GM21786 (cell line): ENCODE measurements around the gene BEND7.
"Not testable (repeated sequence)": the region's sequence is repeated elsewhere in the genome, so short reads cannot be mapped to it uniquely, and the experiment has no call there.

Experiments used
- ATAC-seq: cut with Tn5 transposase; IDR thresholded peaks from one replicate; pipeline ENCODE4 v1.9.1; 2021; ENCODE audit not compliant: unreplicated experiment

The BEND7 gene

GRCh38 chr10:13528875-13529713, at the start of gene BEND7:
Gene BEND7, minus strand, starts transcription at chr10:13529014. Its CDS starts 481 bp downstream, at chr10:13528533.
- ATAC-seq, result no peak

DNA sequence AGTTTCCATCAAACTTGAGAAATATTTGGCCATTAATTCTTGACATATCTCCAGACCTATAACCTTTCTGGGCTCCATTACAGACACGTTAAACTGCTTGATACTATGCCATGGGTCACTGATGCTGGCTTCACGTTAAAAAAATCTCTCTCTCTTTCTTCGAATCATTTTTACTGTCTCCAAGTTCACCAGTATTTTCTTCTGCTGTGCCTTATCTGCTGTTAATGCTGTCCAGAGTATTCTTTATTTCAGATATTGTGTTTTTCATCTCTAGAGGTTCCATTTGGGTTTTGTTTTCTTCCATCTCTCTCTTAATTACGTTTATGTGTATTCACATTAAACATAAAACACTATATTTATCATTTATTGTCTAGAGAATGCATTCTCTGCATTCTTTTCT, 45.1 kb upstream of the BEND7 start:
- no peak for ATAC-seq

- ATAC-seq, result no peak
These were observed 42.7 kb upstream of the BEND7 start for GRCh38 chr10:13571541-13571940.

GRCh38 chr10:13567030-13567429, 38.2 kb upstream of the BEND7 start:
- ATAC-seq, result no peak

- no peak for ATAC-seq
These were observed 35.8 kb upstream of the BEND7 start for GRCh38 chr10:13564576-13564975.

GRCh38 chr10:13563481-13564445, 34.9 kb upstream of the BEND7 start:
- ATAC-seq, result no peak

GRCh38 chr10:13560597-13560996, 31.8 kb upstream of the BEND7 start:
- ATAC-seq, result no peak

DNA sequence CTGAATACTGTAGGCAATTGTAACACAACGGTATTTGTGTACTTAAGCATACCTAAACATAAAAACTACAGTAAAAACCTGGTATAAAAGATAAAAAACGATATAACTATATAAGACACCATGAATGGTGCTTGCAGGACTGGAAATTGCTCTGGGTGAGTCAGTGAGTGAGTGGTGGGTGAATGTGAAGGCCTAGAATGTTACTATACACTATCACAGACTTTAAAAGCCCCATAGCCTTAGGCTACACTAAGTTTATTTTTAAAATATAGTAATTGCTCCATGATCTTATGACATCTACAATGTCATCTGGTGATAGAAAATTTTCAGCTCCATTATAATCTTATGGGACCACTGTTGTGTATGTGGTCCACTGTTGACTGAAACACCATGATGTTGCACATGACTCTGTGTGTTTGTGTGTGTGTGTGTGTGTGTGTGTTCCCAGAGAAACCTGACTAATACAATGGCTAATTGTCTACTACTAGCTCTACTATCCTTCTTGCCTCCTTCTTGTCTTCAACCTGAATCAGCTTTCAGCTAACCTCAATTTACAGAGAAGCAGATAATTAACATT, 30.4 kb upstream of the BEND7 start:
- ATAC-seq, result no peak

DNA sequence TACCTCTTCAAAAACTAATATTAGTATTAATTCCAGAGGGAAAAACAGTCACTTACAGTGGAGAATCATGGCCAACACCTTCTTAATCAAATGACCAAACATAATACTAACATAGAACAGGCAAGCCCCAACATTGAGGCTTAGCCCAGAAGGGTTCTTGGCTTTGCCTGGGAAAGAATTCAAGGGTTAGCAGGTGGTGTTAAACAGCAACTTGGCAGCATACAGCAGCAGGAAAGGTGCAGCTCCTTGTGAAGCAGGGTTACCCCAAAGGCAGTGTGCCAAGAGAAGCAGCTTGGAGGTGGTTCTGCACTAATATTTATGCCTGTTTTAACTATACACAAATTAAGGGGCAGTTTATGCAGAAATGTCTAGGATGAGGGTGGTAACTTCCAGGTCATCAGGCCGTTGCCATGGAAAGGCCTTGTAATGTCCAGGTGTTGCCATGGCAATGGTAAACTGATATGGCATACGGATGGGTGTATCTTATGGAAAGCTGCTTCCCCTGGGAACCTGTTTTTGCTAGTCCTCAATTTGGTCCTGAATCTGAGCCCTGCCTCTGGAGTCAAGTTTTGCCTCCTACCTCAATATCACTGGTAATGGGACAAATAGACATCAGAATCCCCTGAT, 27.2 kb upstream of the BEND7 start:
- ATAC-seq, result no peak

DNA sequence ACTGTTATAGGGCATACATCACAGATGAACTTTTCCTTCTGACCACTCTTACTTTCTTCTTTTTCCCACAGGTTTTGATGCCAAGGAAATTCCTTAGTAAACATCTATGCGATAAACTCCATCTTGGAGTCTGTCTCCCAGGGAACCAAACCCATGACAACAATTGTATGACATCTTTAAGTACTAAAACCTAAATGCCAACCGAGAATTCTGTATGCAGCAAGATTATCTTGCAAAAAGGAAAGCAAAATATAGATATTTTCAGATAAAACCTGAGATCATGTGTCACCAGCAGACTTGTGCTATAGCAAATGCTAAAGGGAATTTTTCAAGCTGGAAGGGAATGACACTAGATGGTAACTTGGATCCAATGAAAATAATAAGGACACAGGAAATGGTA, 22.0 kb upstream of the BEND7 start:
- ATAC-seq, result no peak

GRCh38 chr10:13542533-13542932, 13.7 kb upstream of the BEND7 start:
- ATAC-seq, result no peak

- ATAC-seq, result not testable (repeated sequence)
These were observed 9.2 kb upstream of the BEND7 start for GRCh38 chr10:13537985-13538384.

DNA sequence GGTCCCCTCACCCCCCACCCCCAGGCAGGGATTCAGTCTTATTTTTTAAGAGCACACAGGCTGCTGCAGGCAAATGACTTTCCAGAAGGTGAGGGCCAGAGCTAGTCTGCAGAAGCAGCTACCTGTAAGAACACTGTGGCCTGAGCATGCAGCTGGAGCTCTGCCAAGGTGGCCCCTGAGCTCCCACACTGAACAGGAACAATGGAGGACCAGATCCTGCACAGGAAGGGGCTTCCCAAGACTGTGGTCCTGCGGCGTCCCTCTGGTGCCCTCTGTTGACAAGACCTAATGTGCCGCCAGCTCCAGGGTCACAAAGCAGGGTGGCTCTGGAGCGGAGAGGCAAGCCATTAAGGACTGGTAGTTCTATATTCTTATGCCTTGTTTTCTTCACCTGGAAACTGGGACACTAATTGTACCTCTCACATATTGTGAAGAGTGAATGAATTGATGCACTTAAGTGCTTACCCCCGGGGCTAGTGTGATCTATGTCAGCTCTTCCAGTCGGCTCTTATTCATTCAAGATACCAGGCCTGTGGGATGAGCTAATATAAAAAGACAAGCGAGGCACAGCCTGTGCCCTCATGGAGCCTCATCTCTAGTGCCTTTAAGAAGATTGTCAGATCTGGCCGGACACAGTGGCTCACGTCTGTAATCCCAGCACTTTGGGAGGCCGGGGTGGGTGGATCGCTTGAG, 8.0 kb upstream of the BEND7 start:
- ATAC-seq, result no peak

- ATAC-seq, result no peak
These were observed 6.5 kb upstream of the BEND7 start for GRCh38 chr10:13535346-13535745.

DNA sequence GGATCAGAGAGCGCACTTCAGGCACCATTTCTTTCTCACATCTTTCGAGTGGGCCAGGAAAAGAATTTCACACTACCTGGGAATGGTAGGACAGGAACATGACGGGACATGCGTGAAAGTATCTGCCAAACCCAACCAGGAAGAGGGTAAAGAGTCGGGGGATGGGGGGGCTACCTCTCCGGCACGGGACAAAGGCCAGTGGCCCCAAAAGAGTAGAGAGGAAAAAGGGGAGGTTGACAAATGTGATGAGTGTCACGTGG, 830 bp upstream of the BEND7 start:
- ATAC-seq, result no peak

DNA sequence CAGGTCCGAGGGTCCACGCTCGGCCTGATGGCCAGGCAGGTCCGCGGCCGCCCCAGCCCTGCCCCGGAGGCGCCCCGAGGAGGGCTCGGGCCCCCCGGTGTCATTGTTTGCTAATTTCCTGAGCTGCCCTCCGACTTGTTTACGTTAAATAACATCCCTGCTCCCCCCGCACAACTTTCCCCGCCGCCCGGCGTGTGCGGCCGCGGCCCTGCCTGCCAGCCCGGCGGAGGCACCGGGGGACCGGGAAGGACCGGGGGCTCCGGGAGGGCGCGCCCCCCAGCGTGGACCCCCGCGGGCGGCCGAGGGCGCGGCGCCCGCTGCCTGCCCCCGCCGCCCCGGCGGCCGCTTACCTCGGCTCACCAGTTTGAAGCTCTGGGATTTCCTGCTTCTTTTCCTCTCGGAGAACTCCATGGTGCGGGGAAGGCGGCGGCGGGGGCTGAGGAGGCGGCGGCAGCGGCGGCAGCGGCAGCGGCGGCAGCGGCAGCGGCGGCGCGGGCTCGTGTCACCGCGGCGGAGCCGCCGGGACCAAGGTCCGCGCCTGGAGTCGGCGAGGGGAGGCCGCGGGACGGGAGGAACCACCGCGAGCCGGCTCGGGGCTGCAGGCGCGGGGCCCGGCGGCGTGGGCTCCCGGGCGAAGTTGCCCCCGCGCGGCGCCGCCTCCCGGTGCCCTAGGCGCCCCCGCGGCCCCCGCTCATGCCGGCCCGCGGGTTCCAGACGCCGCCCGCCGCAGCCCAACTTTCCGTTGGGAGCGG, 515 bp downstream of the BEND7 start:
- ATAC-seq, result no peak

DNA sequence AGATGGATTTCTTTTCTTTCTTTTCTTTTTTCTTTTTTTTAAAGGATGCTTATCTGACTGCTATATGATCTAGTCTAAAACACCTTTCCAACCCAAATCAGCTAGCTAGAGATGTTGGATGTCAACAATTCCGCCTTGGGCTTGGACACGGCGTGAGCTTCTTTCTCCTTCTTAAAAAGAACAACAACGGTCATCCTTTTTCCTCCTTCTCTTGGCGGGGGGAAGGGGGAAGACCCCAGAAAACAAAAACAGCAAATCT, 1.0 kb downstream of the BEND7 start:
- ATAC-seq, result no peak

- no peak for ATAC-seq
These were observed 1.6 kb downstream of the BEND7 start for GRCh38 chr10:13526948-13527863.

DNA sequence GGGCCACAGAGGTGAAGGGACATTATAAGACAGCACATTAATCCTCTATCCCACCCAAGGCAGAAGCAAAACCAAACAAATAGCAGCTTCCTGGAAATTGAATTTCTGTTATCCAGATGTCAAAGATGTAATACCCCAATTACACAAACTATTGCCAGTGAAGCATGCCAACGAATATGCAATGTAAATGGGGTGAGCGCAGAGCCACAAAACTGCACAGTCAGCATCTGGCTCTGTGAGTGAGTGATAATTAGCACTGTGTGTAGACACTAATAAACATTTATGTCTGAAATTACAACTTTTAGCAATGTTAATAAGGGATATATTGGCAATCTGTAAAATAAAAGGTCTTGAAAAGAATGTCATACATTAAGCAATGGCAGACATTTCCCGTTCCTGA, 3.2 kb downstream of the BEND7 start:
- no peak for ATAC-seq
